BE2C (cell line): ENCODE results near the gene SIK2.

Experiments used
- DNase-seq: peaks from one replicate; pipeline ENCODE4 v3.0.0-alpha.2; 2020
- H3K27me3 ChIP-seq: fragments of 250-450 bp; sonication (Bioruptor Pico); 2 replicates; pipeline ENCODE4 v1.5.1; 2020; ENCODE audit warnings: mild to moderate bottlenecking
- H3K36me3 ChIP-seq: fragments of 250-450 bp; sonication (Bioruptor Pico); 2 replicates; pipeline ENCODE4 v1.5.1; 2020; ENCODE audit warnings: mild to moderate bottlenecking
- H3K4me1 ChIP-seq: fragments of 250-450 bp; sonication (Bioruptor Pico); 2 replicates; pipeline ENCODE4 v1.5.1; 2020
- H3K4me3 ChIP-seq: 2 replicates; pipeline ENCODE4 v1.5.1; 2011; ENCODE audit warnings: low read depth, low read length
- H3K9me3 ChIP-seq: fragments of 250-450 bp; sonication (Bioruptor Pico); 2 replicates; pipeline ENCODE4 v1.5.1; 2020
- CTCF ChIP-seq: IDR thresholded peaks from 2 replicates; pipeline ENCODE4 v1.5.1; 2012; ENCODE audit warnings: mild to moderate bottlenecking, low read depth, low read length

Gene SIK2

DNA sequence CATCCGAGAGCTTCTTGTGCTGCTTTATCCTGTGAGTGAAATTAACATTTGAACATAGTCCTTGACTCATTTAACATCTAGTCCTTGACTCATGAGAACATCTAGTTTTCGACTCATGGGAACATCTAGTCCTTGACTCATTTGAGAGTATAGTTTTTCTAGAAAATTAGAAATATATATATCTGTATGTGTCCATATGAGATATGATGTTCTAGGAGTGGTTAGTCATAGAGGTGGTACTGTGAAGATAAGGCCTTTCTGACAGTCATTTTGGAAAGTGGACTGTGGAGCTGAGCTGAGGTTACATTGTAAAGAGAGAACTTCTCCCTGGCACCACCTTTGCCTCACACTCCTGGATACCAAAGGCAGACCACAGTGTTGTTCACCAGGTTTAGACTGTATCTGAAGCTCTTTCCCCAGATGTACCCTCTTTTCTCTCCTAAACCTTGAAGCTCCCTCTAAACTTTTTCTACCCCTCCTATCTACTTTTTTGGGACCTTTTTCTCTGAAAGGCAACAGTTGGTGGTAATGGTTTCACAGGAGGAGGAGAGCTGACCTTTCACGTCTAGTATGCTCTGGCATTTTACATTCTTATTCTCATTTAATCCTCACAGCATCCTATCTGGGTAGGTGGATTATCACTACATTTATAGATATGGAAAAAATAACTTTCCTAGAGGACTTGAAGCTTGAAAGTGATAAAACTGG, 96.8 kb downstream of the SIK2 start:
- TF ChIP-seq CTCF, result no peak
- Histone ChIP-seq H3K4me1 (peaks cover 8% of the 10 kb centered on the region; the same call in 1 of the 2 replicates), H3K9me3 (no peaks in the 10 kb centered on the region)

GRCh38 chr11:111699579-111700156, 97.4 kb downstream of the SIK2 start:
- Histone ChIP-seq H3K4me1 (0 out of 2 replicates have a peak, but pooled peaks cover 5% of the 10 kb centered on the region), H3K4me3 (no peak overlapping the region), H3K9me3 (no peaks in the 10 kb centered on the region), H3K27me3 (no peaks in the 10 kb centered on the region), H3K36me3 (no peaks in the 10 kb centered on the region)
- no peak for DNase-seq
- TF ChIP-seq CTCF, result no peak

More for the DNA sequence above, 96.8 kb downstream of the SIK2 start:
- DNase-seq, result no peak
- Histone ChIP-seq H3K4me3 (no peak overlapping the region), H3K36me3 (no peaks in the 10 kb centered on the region), H3K27me3 (no peaks in the 10 kb centered on the region)

- no peak for DNase-seq
- Histone ChIP-seq H3K27me3 (no peaks in the 10 kb centered on the region), H3K4me1 (0 out of 2 replicates have a peak, but pooled peaks cover 5% of the 10 kb centered on the region), H3K36me3 (no peaks in the 10 kb centered on the region), H3K4me3 (no peak overlapping the region), H3K9me3 (no peaks in the 10 kb centered on the region)
- TF ChIP-seq CTCF, result no peak
Observed at GRCh38 chr11:111700162-111700561, 97.9 kb downstream of the SIK2 start.

DNA sequence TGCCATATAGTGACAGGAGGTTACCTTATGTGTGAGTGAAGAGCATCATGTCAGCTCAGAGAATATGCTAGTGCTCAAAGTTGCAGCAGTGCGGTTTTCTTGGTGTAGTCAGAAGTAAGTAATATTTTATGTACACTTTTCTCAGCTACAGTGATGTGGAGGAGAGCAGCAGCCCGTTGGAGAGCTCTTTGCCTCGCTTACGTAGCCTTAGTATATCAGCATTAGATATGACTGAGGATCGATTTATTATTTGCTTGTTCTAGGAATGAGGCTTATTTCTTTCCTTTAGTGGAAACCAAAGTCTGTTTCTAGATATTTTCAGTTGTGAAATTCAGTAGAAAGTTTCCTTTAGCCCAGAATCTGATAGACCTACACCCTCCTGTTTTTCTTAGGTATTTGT, 100.4 kb downstream of the SIK2 start:
- H3K4me1 ChIP-seq, result no peaks in the 10 kb centered on the region
- H3K27me3 ChIP-seq, result no peaks in the 10 kb centered on the region
- no peak for TF ChIP-seq CTCF
- DNase-seq, result no peak
- no peaks in the 10 kb centered on the region for H3K9me3 ChIP-seq
- H3K4me3 ChIP-seq, result no peak overlapping the region
- no peaks in the 10 kb centered on the region for H3K36me3 ChIP-seq

- no peaks in the 10 kb centered on the region for H3K4me1 ChIP-seq
- DNase-seq, result no peak
- no peak for TF ChIP-seq CTCF
- H3K9me3 ChIP-seq, result no peaks in the 10 kb centered on the region
- no peak overlapping the region for H3K4me3 ChIP-seq
- H3K36me3 ChIP-seq, result no peaks in the 10 kb centered on the region
- no peaks in the 10 kb centered on the region for H3K27me3 ChIP-seq
Observed at GRCh38 chr11:111703576-111703975, 101.3 kb downstream of the SIK2 start.

DNA sequence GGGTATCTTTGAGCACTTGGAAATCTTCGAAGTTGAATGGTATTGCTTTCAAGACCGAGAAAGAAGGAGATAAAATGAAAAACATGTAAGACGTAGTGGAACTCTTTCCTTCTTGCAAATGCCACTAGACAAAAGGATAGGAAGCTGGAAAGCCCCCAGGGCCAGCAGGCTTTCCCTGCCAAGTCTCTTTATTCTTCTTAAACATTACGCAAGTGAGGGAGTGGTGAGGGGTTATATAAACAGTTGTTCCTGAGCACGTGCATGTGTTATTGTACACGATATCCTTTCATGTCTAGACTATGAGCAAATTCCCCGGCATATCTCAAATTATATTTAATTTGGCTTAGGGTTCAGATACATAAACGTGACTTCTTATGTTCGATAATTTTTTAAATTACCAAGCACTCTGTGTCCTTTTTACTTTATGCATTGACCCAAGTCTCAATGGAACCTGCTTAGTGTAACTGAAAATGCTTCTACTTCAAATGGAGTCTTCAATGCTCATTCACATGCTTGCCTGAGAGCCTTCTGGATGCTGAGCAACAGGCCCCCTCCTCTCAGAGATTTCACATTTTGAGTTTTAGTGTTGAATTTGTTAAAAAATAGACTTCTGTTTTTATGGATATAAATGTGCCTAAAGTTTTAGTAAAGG, 104.9 kb downstream of the SIK2 start:
- H3K36me3 ChIP-seq, result no peaks in the 10 kb centered on the region
- no peaks in the 10 kb centered on the region for H3K4me1 ChIP-seq
- TF ChIP-seq CTCF, result no peak
- no peaks in the 10 kb centered on the region for H3K27me3 ChIP-seq
- no peak overlapping the region for H3K4me3 ChIP-seq
- H3K9me3 ChIP-seq, result no peaks in the 10 kb centered on the region
- no peak for DNase-seq
